Gastroesophageal sphincter (tissue), 4 donors: ENCODE results near the gene TOB2. TPM values are rescaled to one million over a fixed set of nuclear protein-coding genes. Genes with fewer than 3 reads are reported as not detected.

ENCODE experiments used
- ATAC-seq: fragments of 150-250 bp; one replicate; pipeline ENCODE4 v1.9.1; 2016; ENCODE audit warnings: mild to moderate bottlenecking, moderate library complexity
- H3K27ac ChIP-seq, 4 donors: fragments of 200-600 bp; sonication (generic) in 3 of 4; 1 replicate in 3 of 4; 2 replicates in 1 of 4; pipeline ENCODE4 v1.5.1; 2016 to 2019
- H3K27me3 ChIP-seq: fragments of 200-600 bp; sonication (generic); one replicate; pipeline ENCODE4 v1.5.1; 2019
- H3K36me3 ChIP-seq, 2 donors: fragments of 200-600 bp; sonication (generic); one replicate each; pipeline ENCODE4 v1.5.1; 2019; ENCODE audit warnings: control low read depth in 1 of 2
- H3K4me1 ChIP-seq, 3 donors: fragments of 200-600 bp; sonication (generic); 1 replicate in 2 of 3; 2 replicates in 1 of 3; pipeline ENCODE4 v1.5.1; 2016 to 2019; ENCODE audit warnings: control low read depth in 2 of 3
- H3K4me3 ChIP-seq, 2 donors: fragments of 200-600 bp; sonication (generic); one replicate each; pipeline ENCODE4 v1.5.1; 2019; ENCODE audit warnings: mild to moderate bottlenecking in 1 of 2, moderate library complexity in 1 of 2
- H3K9me3 ChIP-seq, 3 donors: fragments of 200-600 bp; sonication (generic); one replicate each; pipeline ENCODE4 v1.5.1; 2017 to 2019; ENCODE audit warnings: control low read depth in 2 of 3
- EP300 ChIP-seq: sonication (generic); formaldehyde crosslinking; IDR thresholded peaks from one replicate; pipeline ENCODE4 v1.6.1; 2017; ENCODE audit warnings: antibody characterized with exemption, mild to moderate bottlenecking
- POLR2A ChIP-seq, 2 donors: fragments of 450-650 bp; IDR thresholded peaks; one replicate each; pipeline ENCODE4 v1.6.1; 2017; ENCODE audit warnings: antibody characterized with exemption in 2 of 2, mild to moderate bottlenecking in 2 of 2, moderate library complexity in 1 of 2
- POLR2AphosphoS5 ChIP-seq: sonication (generic); formaldehyde crosslinking; IDR thresholded peaks from one replicate; pipeline ENCODE4 v1.6.1; 2017; ENCODE audit warnings: antibody characterized with exemption
- WGBS, 2 donors: methylation state at CpG; one replicate each; pipeline ENCODE4 v1.1.5; 2018; ENCODE audit warnings: low coverage in 1 of 2; 5-methylcytosine and 5-hydroxymethylcytosine counted together
- total RNA-seq, 4 donors: library from RNA; depleted of rRNA; stranded (reverse); fragments of >200 nt; gene quantifications; one replicate each; pipeline ENCODE4 v1.1.0, GENCODE V29; 2016
- TF ChIP-seq, protein P1 (sequence below), 4 experiments: fragments of 200-600 bp in 2 of 4; fragments of 450-650 bp in 2 of 4; sonication (generic) in 1 of 4; IDR thresholded peaks; one replicate each; pipeline ENCODE4 v1.5.1; 2017 to 2019; ENCODE audit warnings: antibody characterized with exemption in 4 of 4, mild to moderate bottlenecking in 2 of 4, moderate library complexity in 2 of 4

The TOB2 gene
- total RNA-seq, 4 donors from 2014 or later: 59.3 to 163 (median 84.1) TPM

DNA sequence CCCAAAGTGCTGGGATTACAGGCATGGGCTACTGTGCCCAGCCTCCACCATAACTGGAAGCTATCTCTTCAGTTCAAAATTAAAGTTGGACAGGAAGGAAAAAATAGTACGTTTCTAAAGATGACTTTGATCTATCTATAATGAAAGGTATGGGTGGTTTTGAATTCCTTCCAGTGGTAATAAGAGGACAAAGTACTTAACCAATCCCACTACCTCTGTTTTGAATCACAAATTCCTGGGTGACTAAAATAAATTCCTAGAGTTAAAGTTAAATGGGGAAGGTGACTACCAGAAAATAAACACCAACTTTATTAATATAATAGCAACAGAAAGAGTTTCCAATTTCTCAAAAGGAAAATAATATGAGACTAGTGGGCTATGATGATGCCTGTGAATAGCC lies 12.8 kb upstream of the TOB2 start:
- Histone ChIP-seq H3K4me3 (no peak overlapping the region), H3K4me1 (peaks cover 0 to 15% (median 0%) of the 10 kb centered on the region in 3 donors), H3K27ac (peak overlapping the region in 1 of 4 donors; percentile 38), H3K36me3 (peaks cover 0 to 70% of the 10 kb centered on the region in 2 donors), H3K9me3 (no peaks in the 10 kb centered on the region), H3K27me3 (no peaks in the 10 kb centered on the region)
- no peak for ATAC-seq
- 50% methylated on average over 1 of the region's 1 CpG; no CpG with 5 or more reads in 1 of the 2 donors for WGBS, 2 donors
- TF ChIP-seq POLR2A (IDR thresholded peaks at IDR 0.05) (no peak), POLR2AphosphoS5 (no peak), EP300 (no peak)
- TF ChIP-seq, protein P1, sequence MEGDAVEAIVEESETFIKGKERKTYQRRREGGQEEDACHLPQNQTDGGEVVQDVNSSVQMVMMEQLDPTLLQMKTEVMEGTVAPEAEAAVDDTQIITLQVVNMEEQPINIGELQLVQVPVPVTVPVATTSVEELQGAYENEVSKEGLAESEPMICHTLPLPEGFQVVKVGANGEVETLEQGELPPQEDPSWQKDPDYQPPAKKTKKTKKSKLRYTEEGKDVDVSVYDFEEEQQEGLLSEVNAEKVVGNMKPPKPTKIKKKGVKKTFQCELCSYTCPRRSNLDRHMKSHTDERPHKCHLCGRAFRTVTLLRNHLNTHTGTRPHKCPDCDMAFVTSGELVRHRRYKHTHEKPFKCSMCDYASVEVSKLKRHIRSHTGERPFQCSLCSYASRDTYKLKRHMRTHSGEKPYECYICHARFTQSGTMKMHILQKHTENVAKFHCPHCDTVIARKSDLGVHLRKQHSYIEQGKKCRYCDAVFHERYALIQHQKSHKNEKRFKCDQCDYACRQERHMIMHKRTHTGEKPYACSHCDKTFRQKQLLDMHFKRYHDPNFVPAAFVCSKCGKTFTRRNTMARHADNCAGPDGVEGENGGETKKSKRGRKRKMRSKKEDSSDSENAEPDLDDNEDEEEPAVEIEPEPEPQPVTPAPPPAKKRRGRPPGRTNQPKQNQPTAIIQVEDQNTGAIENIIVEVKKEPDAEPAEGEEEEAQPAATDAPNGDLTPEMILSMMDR (IDR thresholded peaks at IDR 0.05): no peak

DNA sequence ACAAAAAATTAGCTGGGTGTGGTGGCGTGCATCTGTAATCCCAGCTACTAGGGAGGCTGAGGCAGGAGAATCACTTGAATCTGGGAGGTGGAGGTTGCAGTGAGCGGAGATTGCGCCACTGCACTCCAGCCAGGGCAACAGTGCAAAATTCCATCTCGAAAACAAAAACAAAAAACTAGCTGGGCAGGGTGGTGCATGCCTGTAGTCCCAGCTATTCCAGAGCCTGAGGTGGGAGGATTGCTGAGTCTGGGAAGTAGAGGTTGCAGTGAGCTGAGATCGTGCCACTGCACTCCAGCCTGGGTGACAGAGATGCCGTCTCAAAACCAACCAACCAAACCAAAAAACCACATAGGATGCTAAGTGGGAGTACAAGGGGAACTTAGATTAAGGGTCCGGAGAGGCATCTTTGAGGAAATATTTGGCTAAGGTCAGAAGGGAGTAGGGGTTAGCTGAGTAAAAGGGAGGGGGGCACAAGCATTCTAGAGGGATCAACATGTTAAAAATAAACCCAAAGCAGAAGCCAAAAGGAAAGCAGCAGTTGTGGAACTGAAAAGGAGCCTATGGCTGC lies 11.6 kb upstream of the TOB2 start:
- no peak for ATAC-seq
- H3K4me1 ChIP-seq: peaks cover 0 to 15% (median 0%) of the 10 kb centered on the region in 3 donors
- WGBS, 2 donors: 90% methylated on average over 7 of the region's 7 CpGs; no CpG with 5 or more reads in 1 of the 2 donors
- H3K36me3 ChIP-seq: peaks cover 0 to 59% of the 10 kb centered on the region in 2 donors
- no peak overlapping the region for H3K27ac ChIP-seq
- H3K4me3 ChIP-seq: no peak overlapping the region
- TF ChIP-seq POLR2AphosphoS5 (no peak), POLR2A (IDR thresholded peaks at IDR 0.05) (no peak), EP300 (no peak)
- TF ChIP-seq, protein P1 (IDR thresholded peaks at IDR 0.05): no peak
- H3K9me3 ChIP-seq: no peaks in the 10 kb centered on the region
- H3K27me3 ChIP-seq: no peaks in the 10 kb centered on the region

DNA sequence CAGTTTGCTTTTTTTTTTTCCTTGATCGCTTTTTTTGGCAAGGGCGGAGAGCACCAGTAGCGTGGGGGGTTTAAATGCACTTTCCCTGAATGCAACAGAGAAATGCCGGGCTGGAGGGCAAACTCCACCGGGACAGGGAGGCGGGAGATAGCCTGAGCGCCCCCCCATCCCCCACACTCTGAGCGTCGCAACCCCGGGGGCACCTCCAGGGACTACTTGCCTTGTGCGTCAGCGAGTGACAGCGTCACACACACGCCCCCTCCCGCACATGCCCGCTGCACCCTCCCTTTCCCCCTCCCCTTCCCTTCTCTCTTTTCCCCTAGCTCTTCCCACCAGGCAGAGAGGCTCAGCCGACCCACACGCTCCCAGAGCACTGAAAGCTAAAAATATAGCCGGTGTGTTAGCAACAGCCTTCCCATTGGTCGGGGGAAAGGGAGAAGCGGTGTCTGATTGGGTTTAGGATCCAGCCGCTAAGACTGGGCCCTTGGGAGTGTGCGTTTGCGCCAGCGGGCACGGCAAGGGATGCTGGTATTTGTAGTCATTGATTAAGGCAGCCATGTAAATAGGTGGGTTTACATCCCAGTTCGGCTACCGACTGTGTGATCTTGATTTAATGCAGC lies 1.7 kb upstream of the TOB2 start:
- 0% methylated on average over 2 to 10 of the region's 28 CpGs for WGBS, 2 donors
- peak overlapping the region; percentile 98 to 100 (median 100) for H3K27ac ChIP-seq
- no peaks in the 10 kb centered on the region for H3K27me3 ChIP-seq
- H3K4me3 ChIP-seq: peak overlapping the region; percentile 96 to 97
- H3K9me3 ChIP-seq: no peaks in the 10 kb centered on the region
- TF ChIP-seq POLR2A (IDR thresholded peaks at IDR 0.05) (peak; percentile 50 to 70), POLR2AphosphoS5 (peak; percentile 85), EP300 (peak; percentile 88)
- TF ChIP-seq, protein P1 (IDR thresholded peaks at IDR 0.05): no peak
- peaks cover 0 to 8% of the 10 kb centered on the region in 2 donors for H3K36me3 ChIP-seq
- H3K4me1 ChIP-seq: peaks cover 0 to 20% (median under 1%) of the 10 kb centered on the region in 3 donors
- peak; percentile 89 for ATAC-seq

DNA sequence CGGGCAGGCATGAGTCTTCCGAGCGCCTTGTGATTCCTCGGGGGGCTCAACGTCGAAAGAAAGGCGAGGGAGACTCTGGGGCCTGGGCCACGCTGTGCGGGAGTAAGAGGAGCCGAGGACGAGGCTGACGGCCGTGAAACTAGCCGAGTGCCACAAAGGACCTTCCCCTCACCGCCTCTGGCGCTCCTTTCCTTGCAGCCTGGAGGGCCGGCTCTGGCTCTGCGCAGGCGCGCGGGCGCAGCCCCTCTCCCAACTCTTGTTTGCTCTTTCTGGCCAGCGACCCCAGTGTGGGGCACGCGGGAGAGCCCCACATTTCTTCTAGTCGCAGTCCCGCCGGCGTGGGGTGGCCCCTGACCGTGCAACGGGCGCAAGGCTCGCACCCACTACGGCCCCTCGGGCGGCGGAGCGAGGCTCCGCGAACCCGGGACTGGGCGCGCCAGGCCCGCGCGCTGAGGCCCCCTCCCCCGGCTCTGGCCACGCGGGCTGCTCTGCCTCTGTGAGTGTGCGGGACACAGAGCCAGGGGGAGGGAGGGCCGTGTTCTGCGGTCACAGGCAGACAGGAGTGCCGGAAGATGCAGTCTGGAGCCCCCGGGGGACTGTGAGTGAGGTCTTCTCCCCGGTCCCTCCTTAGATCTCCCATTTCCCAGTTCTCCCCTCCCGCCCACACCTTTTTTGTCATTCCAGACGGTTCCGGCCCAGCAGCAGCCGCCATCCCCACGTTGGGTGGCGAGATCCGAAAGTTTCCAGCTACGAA lies 1.0 kb upstream of the TOB2 start:
- WGBS, 2 donors: 0 to 2% methylated on average over 6 to 12 of the region's 63 CpGs
- TF ChIP-seq EP300 (no peak), POLR2A (IDR thresholded peaks at IDR 0.05) (peak in 1 of 2 donors; percentile 34), POLR2AphosphoS5 (peak; percentile 38)
- TF ChIP-seq, protein P1 (IDR thresholded peaks at IDR 0.05): no peak
- peak overlapping the region; percentile 96 to 97 for H3K4me3 ChIP-seq
- no peaks in the 10 kb centered on the region for H3K9me3 ChIP-seq
- H3K4me1 ChIP-seq: peaks cover 0 to 27% (median 7%) of the 10 kb centered on the region in 3 donors
- peaks cover 0 to 14% of the 10 kb centered on the region in 2 donors for H3K36me3 ChIP-seq
- peak overlapping the region; percentile 98 to 100 (median 100) for H3K27ac ChIP-seq
- no peaks in the 10 kb centered on the region for H3K27me3 ChIP-seq
- ATAC-seq: no peak
